ENCODE results near the gene ALG14. TPM values are rescaled to one million over a fixed set of nuclear protein-coding genes. Genes with fewer than 3 reads are reported as not detected.

ALG14 gene
- total RNA-seq, 4 donors from 2014 or later: 0.46 to 1.9 (median 1.1) TPM

- WGBS, 2 donors: 86 to 89% methylated on average over 1 of the region's 1 CpG
- TF ChIP-seq POLR2A (IDR thresholded peaks at IDR 0.05): no peak
- no peak for TF ChIP-seq CTCF (IDR thresholded peaks at IDR 0.05)
- intact Hi-C loops (cut with DNase I; ENCODE audit: low total_unique reads): no loop called here
- H3K4me3 ChIP-seq (ENCODE audit: low read depth, poor library complexity, severe bottlenecking): no peak overlapping the region
- DNase-seq (ENCODE audit: low spot score in 2 of 2): no peak
Observed at GRCh38 chr1:95018602-95019369, 54.0 kb downstream of the ALG14 start.

GRCh38 chr1:95017775-95018174, 55.0 kb downstream of the ALG14 start:
- intact Hi-C loops (cut with DNase I; ENCODE audit: low total_unique reads): no loop called here
- DNase-seq (ENCODE audit: low spot score in 2 of 2): no peak
- TF ChIP-seq POLR2A (IDR thresholded peaks at IDR 0.05) (no peak), CTCF (IDR thresholded peaks at IDR 0.05) (no peak)
- 93 to 100% methylated on average over 1 of the region's 1 CpG for WGBS, 2 donors
- H3K4me3 ChIP-seq (ENCODE audit: low read depth, poor library complexity, severe bottlenecking): no peak overlapping the region

GRCh38 chr1:95015076-95015475, 57.7 kb downstream of the ALG14 start:
- 95% methylated on average over 3 of the region's 3 CpGs for WGBS, 2 donors
- H3K4me3 ChIP-seq (ENCODE audit: low read depth, poor library complexity, severe bottlenecking): no peak overlapping the region
- intact Hi-C loops (cut with DNase I; ENCODE audit: low total_unique reads): no loop called here
- no peak for DNase-seq (ENCODE audit: low spot score in 2 of 2)
- TF ChIP-seq POLR2A (IDR thresholded peaks at IDR 0.05) (no peak), CTCF (IDR thresholded peaks at IDR 0.05) (no peak)

GRCh38 chr1:95013950-95014574, 58.7 kb downstream of the ALG14 start:
- TF ChIP-seq CTCF (IDR thresholded peaks at IDR 0.05) (no peak), POLR2A (IDR thresholded peaks at IDR 0.05) (no peak)
- intact Hi-C loops (cut with DNase I; ENCODE audit: low total_unique reads): no loop called here
- no peak for DNase-seq (ENCODE audit: low spot score in 2 of 2)
- WGBS, 2 donors: 60 to 62% methylated on average over 2 of the region's 2 CpGs
- no peak overlapping the region for H3K4me3 ChIP-seq (ENCODE audit: low read depth, poor library complexity, severe bottlenecking)

- no peak overlapping the region for H3K4me3 ChIP-seq (ENCODE audit: low read depth, poor library complexity, severe bottlenecking)
- intact Hi-C loops (cut with DNase I; ENCODE audit: low total_unique reads): no loop called here
- no peak for TF ChIP-seq POLR2A (IDR thresholded peaks at IDR 0.05)
- WGBS, 2 donors: 81 to 83% methylated on average over 3 of the region's 3 CpGs
- DNase-seq (ENCODE audit: low spot score in 2 of 2): no peak
Observed at GRCh38 chr1:95012389-95012788, 60.4 kb downstream of the ALG14 start.

GRCh38 chr1:95010158-95010557, 62.6 kb downstream of the ALG14 start:
- DNase-seq (ENCODE audit: low spot score in 2 of 2): no peak
- no peak for TF ChIP-seq CTCF (IDR thresholded peaks at IDR 0.05)
- TF ChIP-seq POLR2A (IDR thresholded peaks at IDR 0.05): no peak
- H3K4me3 ChIP-seq (ENCODE audit: low read depth, poor library complexity, severe bottlenecking): no peak overlapping the region
- intact Hi-C loops (cut with DNase I; ENCODE audit: low total_unique reads): no loop called here

Data from lower leg skin (tissue), 4 donors.